Islet of Langerhans (tissue), 1 donor: ENCODE results near the gene AKAP10.
"Not testable (repeated sequence)": the region's sequence is repeated elsewhere in the genome, so short reads cannot be mapped to it uniquely, and the experiment has no call there.

Experiments used
- FAIRE-seq: peaks from one replicate; lab custom pipeline; 2011; peaks lifted over from hg19 to GRCh38; lab: Jason Lieb, UNC

The AKAP10 gene

DNA sequence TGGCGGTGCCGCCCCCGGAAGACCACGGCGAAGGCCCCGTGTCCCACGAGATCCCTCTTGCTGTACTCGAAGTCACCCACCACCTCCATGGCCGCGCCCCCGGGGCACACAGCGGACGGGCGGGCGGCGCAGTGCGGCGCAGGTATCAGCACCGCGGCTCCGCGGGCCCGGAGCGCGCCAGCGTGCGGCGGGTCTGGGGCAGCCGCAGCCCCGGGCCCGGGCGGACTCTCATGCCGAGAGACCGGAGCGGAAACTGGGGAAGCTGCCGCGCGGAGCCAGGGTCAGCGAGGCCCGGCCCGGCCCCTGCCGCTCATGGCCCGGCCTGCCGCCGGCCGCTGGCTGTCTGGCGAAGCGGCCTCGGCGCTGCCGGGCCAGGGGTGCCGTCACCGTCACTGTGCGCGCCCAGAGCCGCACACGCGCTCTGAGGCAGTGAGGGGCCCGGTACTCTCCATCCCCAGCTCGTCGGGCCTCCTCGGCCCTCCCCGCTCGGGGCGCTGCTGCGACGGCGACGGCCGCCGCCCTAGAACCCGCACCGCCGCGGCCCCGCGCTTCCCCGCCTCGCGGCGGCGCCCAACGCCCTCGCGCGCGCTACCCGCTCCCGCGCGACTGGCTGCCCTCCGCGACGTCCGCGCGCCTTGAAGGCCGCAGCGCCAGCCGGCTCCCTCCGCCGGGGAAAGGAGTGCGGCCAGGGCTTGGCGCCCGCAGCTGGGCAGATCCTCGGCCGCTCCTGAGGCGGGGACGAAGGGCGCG, 110.1 kb downstream of the AKAP10 start, which contains the start of gene ULK2:
TSS of gene ULK2 (minus strand) at position 608 of the 750 bp plus-strand sequence. CDS start at position 89, 519 bp downstream.
- no peak for FAIRE-seq

GRCh38 chr17:19867079-19867328, 110.6 kb downstream of the AKAP10 start:
- no peak for FAIRE-seq

- FAIRE-seq, result no peak
These were observed 112.6 kb downstream of the AKAP10 start for GRCh38 chr17:19865021-19865420.

- not testable (repeated sequence) for FAIRE-seq
These were observed 116.9 kb downstream of the AKAP10 start for GRCh38 chr17:19860647-19861177.

- FAIRE-seq, result no peak
These were observed 120.0 kb downstream of the AKAP10 start for GRCh38 chr17:19857640-19858039.
